Measurements from ENCODE around the gene CDKN2AIPNL. TPM values are rescaled to one million over a fixed set of nuclear protein-coding genes. Genes with fewer than 3 reads are reported as not detected.

The CDKN2AIPNL gene
- total and polyA plus RNA-seq, 2 of the 8 experiments (the other 6 are each of a cell fraction or from before 2014, with no cell fraction given) = 40.0 to 56.3 TPM

DNA sequence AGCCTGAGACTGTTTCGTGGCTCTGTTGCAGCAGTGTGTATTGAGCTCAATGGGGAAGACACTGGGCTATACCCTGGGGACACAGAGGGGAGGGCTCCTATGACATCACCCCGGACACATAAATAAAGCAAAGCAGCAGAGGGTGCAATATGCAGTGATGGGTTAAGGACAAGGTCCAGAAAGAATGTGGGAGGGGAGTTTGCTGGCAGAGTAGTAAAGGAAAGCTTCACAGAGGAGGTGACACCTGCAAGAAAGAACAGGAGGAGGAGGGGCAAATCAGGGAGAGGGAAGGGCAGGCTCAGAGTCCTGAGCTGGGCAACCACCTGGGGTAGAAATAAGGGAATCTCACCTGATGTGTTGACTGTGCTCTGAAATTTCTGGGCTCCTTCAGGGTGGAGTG is 35.3 kb upstream of the CDKN2AIPNL start (continued):
- TF ChIP-seq, protein P1, sequence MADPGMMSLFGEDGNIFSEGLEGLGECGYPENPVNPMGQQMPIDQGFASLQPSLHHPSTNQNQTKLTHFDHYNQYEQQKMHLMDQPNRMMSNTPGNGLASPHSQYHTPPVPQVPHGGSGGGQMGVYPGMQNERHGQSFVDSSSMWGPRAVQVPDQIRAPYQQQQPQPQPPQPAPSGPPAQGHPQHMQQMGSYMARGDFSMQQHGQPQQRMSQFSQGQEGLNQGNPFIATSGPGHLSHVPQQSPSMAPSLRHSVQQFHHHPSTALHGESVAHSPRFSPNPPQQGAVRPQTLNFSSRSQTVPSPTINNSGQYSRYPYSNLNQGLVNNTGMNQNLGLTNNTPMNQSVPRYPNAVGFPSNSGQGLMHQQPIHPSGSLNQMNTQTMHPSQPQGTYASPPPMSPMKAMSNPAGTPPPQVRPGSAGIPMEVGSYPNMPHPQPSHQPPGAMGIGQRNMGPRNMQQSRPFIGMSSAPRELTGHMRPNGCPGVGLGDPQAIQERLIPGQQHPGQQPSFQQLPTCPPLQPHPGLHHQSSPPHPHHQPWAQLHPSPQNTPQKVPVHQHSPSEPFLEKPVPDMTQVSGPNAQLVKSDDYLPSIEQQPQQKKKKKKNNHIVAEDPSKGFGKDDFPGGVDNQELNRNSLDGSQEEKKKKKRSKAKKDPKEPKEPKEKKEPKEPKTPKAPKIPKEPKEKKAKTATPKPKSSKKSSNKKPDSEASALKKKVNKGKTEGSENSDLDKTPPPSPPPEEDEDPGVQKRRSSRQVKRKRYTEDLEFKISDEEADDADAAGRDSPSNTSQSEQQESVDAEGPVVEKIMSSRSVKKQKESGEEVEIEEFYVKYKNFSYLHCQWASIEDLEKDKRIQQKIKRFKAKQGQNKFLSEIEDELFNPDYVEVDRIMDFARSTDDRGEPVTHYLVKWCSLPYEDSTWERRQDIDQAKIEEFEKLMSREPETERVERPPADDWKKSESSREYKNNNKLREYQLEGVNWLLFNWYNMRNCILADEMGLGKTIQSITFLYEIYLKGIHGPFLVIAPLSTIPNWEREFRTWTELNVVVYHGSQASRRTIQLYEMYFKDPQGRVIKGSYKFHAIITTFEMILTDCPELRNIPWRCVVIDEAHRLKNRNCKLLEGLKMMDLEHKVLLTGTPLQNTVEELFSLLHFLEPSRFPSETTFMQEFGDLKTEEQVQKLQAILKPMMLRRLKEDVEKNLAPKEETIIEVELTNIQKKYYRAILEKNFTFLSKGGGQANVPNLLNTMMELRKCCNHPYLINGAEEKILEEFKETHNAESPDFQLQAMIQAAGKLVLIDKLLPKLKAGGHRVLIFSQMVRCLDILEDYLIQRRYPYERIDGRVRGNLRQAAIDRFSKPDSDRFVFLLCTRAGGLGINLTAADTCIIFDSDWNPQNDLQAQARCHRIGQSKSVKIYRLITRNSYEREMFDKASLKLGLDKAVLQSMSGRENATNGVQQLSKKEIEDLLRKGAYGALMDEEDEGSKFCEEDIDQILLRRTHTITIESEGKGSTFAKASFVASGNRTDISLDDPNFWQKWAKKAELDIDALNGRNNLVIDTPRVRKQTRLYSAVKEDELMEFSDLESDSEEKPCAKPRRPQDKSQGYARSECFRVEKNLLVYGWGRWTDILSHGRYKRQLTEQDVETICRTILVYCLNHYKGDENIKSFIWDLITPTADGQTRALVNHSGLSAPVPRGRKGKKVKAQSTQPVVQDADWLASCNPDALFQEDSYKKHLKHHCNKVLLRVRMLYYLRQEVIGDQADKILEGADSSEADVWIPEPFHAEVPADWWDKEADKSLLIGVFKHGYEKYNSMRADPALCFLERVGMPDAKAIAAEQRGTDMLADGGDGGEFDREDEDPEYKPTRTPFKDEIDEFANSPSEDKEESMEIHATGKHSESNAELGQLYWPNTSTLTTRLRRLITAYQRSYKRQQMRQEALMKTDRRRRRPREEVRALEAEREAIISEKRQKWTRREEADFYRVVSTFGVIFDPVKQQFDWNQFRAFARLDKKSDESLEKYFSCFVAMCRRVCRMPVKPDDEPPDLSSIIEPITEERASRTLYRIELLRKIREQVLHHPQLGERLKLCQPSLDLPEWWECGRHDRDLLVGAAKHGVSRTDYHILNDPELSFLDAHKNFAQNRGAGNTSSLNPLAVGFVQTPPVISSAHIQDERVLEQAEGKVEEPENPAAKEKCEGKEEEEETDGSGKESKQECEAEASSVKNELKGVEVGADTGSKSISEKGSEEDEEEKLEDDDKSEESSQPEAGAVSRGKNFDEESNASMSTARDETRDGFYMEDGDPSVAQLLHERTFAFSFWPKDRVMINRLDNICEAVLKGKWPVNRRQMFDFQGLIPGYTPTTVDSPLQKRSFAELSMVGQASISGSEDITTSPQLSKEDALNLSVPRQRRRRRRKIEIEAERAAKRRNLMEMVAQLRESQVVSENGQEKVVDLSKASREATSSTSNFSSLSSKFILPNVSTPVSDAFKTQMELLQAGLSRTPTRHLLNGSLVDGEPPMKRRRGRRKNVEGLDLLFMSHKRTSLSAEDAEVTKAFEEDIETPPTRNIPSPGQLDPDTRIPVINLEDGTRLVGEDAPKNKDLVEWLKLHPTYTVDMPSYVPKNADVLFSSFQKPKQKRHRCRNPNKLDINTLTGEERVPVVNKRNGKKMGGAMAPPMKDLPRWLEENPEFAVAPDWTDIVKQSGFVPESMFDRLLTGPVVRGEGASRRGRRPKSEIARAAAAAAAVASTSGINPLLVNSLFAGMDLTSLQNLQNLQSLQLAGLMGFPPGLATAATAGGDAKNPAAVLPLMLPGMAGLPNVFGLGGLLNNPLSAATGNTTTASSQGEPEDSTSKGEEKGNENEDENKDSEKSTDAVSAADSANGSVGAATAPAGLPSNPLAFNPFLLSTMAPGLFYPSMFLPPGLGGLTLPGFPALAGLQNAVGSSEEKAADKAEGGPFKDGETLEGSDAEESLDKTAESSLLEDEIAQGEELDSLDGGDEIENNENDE (IDR thresholded peaks at IDR 0.05; ENCODE audit: insufficient replicate concordance, low read length) = no peak
- no peak for TF ChIP-seq RXRA (IDR thresholded peaks at IDR 0.05; ENCODE audit: insufficient read depth, low read depth, low read length)
- no peak for TF ChIP-seq CTBP2 (IDR thresholded peaks at IDR 0.05; ENCODE audit: borderline replicate concordance, insufficient read depth, insufficient read length, low read length)
- no peak for TF ChIP-seq FOSL1 (IDR thresholded peaks at IDR 0.05; ENCODE audit: insufficient read depth, low read depth, low read length)
- TF ChIP-seq, protein P2, sequence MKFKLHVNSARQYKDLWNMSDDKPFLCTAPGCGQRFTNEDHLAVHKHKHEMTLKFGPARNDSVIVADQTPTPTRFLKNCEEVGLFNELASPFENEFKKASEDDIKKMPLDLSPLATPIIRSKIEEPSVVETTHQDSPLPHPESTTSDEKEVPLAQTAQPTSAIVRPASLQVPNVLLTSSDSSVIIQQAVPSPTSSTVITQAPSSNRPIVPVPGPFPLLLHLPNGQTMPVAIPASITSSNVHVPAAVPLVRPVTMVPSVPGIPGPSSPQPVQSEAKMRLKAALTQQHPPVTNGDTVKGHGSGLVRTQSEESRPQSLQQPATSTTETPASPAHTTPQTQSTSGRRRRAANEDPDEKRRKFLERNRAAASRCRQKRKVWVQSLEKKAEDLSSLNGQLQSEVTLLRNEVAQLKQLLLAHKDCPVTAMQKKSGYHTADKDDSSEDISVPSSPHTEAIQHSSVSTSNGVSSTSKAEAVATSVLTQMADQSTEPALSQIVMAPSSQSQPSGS (IDR thresholded peaks at IDR 0.05; ENCODE audit: low read length) = no peak
- TF ChIP-seq GTF2F1 (IDR thresholded peaks at IDR 0.05; ENCODE audit: borderline replicate concordance, low read depth, low read length) = no peak
- no peak for TF ChIP-seq PHF8 (conservative IDR thresholded peaks at IDR 0.05; ENCODE audit: low read depth, low read length)
- no peak for TF ChIP-seq HDAC2 (IDR thresholded peaks at IDR 0.05; ENCODE audit: borderline replicate concordance in 1 of 2, low read depth in 2 of 2, low read length in 2 of 2)
- no peak for TF ChIP-seq POLR2AphosphoS5 (IDR thresholded peaks at IDR 0.05; ENCODE audit: low read depth, low read length)
